Astrocyte of the cerebellum (primary cell): ENCODE results near the gene EFCAB12.
"Not testable (repeated sequence)": the region's sequence is repeated elsewhere in the genome, so short reads cannot be mapped to it uniquely, and the experiment has no call there.

Source experiments
- DNase-seq: peaks from one replicate; pipeline ENCODE4 v3.0.0-alpha.2; 2011; ENCODE audit warnings: low read depth
- H3K4me3 ChIP-seq: 2 replicates; pipeline ENCODE4 v1.5.1; 2011; ENCODE audit warnings: mild to moderate bottlenecking, low read depth, low read length, moderate library complexity
- CTCF ChIP-seq: IDR thresholded peaks from 2 replicates; pipeline ENCODE4 v1.5.1; 2012; ENCODE audit warnings: low read length, low read depth, moderate library complexity, mild to moderate bottlenecking; ENCODE audit errors: missing control alignments
- in situ Hi-C: cut with HindIII; loops from 2 replicates; pipeline ENCODE4 v1.10.0; 2017; ENCODE audit warnings: low sequenced_read_pairs

The EFCAB12 gene

DNA sequence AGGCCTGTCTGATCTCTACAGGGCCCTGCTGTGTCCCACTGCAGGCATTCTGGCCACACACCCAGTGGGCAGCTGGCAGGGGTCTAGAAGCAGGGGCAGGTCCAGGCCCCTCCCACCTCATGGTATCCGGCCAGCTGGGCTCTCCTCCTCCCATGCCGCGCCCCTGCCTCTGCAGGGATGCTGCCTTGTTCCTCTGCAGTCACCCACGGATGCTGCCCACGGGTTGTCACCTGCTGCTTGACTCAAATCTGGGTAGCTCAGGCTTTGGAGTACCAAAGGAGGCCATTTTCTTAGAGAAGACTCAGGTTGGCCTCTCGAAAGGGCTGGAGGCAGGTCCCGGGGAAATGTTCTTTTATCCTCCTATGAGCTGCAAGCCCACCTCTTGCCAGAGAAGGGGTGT, 25.0 kb downstream of the EFCAB12 start:
- no peak overlapping the region for H3K4me3 ChIP-seq
- in situ Hi-C loops = no loop called here
- no peak for TF ChIP-seq CTCF
- DNase-seq = no peak

DNA sequence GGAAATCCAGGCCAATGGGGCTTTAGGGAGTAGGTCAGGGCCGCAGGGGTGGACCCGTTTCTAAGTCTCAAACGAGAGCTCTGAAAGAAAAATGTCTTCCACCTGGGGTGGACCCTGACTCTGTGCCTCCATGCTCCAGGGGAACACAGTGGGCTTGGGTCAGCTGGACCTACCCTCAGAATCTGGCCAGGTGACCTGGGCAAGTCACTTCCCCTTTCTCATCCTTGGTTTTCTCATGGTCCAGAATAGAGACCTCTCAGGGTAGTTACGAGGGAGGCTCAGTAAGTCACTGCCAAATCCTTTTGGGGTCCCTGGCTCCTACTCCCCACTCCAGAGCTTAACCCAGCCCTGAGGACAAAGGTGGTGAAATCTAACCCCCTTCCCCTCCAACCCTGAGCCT, 25.8 kb downstream of the EFCAB12 start:
- no peak overlapping the region for H3K4me3 ChIP-seq
- TF ChIP-seq CTCF = no peak
- DNase-seq = no peak
- in situ Hi-C loops = no loop called here

- in situ Hi-C loops = no loop called here
- TF ChIP-seq CTCF = no peak
- DNase-seq = no peak
- H3K4me3 ChIP-seq = no peak overlapping the region
These were observed 26.2 kb downstream of the EFCAB12 start for GRCh38 chr3:129402210-129402609.

- no peak overlapping the region for H3K4me3 ChIP-seq
- no peak for DNase-seq
- no peak for TF ChIP-seq CTCF
- in situ Hi-C loops = no loop called here
These were observed 28.5 kb downstream of the EFCAB12 start for GRCh38 chr3:129399895-129400357.

DNA sequence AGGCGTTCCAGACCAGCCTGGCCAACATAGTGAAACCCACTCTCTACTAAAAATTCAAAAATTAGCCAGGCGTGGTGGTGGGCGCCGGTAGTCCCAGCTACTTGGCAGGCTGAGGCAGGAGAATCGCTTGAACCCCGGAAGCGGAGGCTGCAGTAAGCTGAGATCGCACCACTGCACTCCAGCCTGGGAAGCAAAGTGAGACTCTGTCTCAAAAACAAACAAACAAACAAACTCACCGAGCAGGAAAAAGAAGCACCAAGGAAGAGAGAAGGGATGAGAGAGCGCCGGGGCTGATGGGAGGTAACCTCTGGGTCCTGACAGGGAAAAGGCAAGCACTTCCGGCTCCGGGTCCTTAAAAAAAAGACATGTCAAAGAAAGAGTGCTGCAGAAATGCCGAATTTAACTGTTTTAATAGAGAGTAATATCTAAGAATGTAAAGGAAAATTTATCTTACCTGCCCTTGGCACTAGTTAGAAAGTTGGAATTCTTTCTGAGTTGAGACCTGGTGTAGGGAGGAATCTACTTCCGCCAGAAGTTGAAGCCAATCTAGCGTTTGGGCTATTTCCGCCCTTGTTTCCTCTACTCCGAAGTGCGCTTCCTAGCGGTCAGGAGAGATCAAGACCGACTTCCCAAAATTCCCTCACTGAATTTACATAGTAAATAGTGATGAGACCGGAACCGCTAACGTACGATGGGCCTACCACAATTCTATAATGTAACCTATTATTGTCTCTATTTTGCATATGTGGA, 29.1 kb downstream of the EFCAB12 start:
- H3K4me3 ChIP-seq = peak overlapping the region; percentile 83
- in situ Hi-C loops = no loop called here
- TF ChIP-seq CTCF = peak; percentile 83
- peak; percentile 95 for DNase-seq

DNA sequence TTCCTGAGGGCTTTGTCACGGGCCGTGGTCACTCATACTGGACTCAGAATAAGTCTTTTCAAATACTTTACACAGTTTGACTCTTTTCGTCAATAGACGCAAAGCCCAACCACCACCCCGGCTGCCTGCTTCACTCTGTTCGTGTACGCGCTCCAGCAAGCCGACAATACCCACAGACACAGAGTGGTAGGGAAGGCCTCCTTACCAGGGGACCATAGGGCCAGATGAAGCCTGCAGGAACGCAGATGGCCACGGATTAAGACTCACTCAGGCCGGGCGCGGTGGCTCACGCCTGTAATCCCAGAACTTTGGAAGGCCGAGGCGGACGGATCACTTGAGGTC, 29.7 kb downstream of the EFCAB12 start:
- no peak for TF ChIP-seq CTCF
- H3K4me3 ChIP-seq = peak overlapping the region; percentile 83
- no peak for DNase-seq
- in situ Hi-C loops = no loop called here

- DNase-seq, in situ Hi-C loops, H3K4me3 ChIP-seq: not testable (repeated sequence)
These were observed 34.5 kb downstream of the EFCAB12 start for GRCh38 chr3:129393760-129394564.
